Liver (tissue), 9 donors: ENCODE data around the gene SH3BP5. TPM values are rescaled to one million over a fixed set of nuclear protein-coding genes. Genes with fewer than 3 reads are reported as not detected.

Experiments
- DNase-seq: peaks from one replicate; pipeline ENCODE4 v3.0.0-alpha.2; 2017; ENCODE audit warnings: low spot score
- H3K27ac ChIP-seq, 2 donors: one replicate each; pipeline ENCODE4 v1.7.0; 2013; ENCODE audit warnings: inconsistent platforms in 2 of 2, low read length in 2 of 2, control low read depth in 1 of 2, low read depth in 1 of 2, mild to moderate bottlenecking in 1 of 2
- H3K27me3 ChIP-seq, 4 donors: one replicate each; pipeline versions ENCODE4 v1.6.1 to v1.7.0; 2013; ENCODE audit warnings: low read length in 3 of 4, inconsistent platforms in 1 of 4, mild to moderate bottlenecking in 1 of 4, moderate library complexity in 1 of 4; ENCODE audit not compliant: control insufficient read depth in 4 of 4, insufficient read depth in 4 of 4
- H3K36me3 ChIP-seq, 4 donors: one replicate each; pipeline versions ENCODE4 v1.6.1 to v1.7.0; 2013; ENCODE audit warnings: low read length in 3 of 4, mild to moderate bottlenecking in 3 of 4, low read depth in 1 of 4, moderate library complexity in 1 of 4; ENCODE audit not compliant: control insufficient read depth in 4 of 4, insufficient read depth in 3 of 4
- H3K4me1 ChIP-seq, 4 donors: one replicate each; pipeline versions ENCODE4 v1.6.1 to v1.7.0; 2013; ENCODE audit warnings: low read length in 3 of 4, mild to moderate bottlenecking in 3 of 4, moderate library complexity in 1 of 4; ENCODE audit not compliant: control insufficient read depth in 4 of 4, insufficient read depth in 4 of 4
- H3K4me3 ChIP-seq, 3 donors: one replicate each; pipeline versions ENCODE4 v1.6.1 to v1.7.0; 2013; ENCODE audit warnings: low read length in 3 of 3, control low read depth in 1 of 3, low read depth in 1 of 3, mild to moderate bottlenecking in 1 of 3
- H3K9ac ChIP-seq, 2 donors: one replicate each; pipeline ENCODE4 v1.7.0; 2013; ENCODE audit warnings: low read length in 2 of 2, mild to moderate bottlenecking in 2 of 2, moderate library complexity in 2 of 2, control low read depth in 1 of 2, low read depth in 1 of 2
- H3K9me3 ChIP-seq, 4 donors: one replicate each; pipeline versions ENCODE4 v1.6.1 to v1.7.0; 2013; ENCODE audit warnings: low read length in 3 of 4; ENCODE audit not compliant: control insufficient read depth in 4 of 4
- EGR1 ChIP-seq, 2 donors: IDR thresholded peaks; 2 replicates each; pipeline ENCODE4 v1.6.1; 2016 to 2018; ENCODE audit warnings: antibody characterized with exemption in 2 of 2, low read depth in 2 of 2
- FOXA1 ChIP-seq: IDR thresholded peaks from 2 replicates; pipeline ENCODE4 v1.6.1; 2016; ENCODE audit warnings: antibody characterized with exemption
- FOXA2 ChIP-seq: IDR thresholded peaks from 2 replicates; pipeline ENCODE4 v1.6.1; 2016; ENCODE audit warnings: antibody characterized with exemption
- HNF4A ChIP-seq, 2 donors: conservative IDR thresholded peaks; 2 replicates each; pipeline ENCODE4 v1.6.1; 2016; ENCODE audit warnings: antibody characterized with exemption in 2 of 2, mild to moderate bottlenecking in 2 of 2
- HNF4G ChIP-seq: IDR thresholded peaks from 2 replicates; pipeline ENCODE4 v1.6.1; 2016; ENCODE audit warnings: antibody characterized with exemption
- JUND ChIP-seq, 2 donors: IDR thresholded peaks; 2 replicates each; pipeline ENCODE4 v1.6.1; 2016; ENCODE audit warnings: antibody characterized with exemption in 2 of 2
- NR2F2 ChIP-seq: IDR thresholded peaks from 2 replicates; pipeline ENCODE4 v1.6.1; 2016; ENCODE audit warnings: antibody characterized with exemption
- RAD21 ChIP-seq, 2 donors: IDR thresholded peaks; 2 replicates each; pipeline ENCODE4 v1.6.1; 2016; ENCODE audit warnings: antibody characterized with exemption in 2 of 2, mild to moderate bottlenecking in 2 of 2
- RXRA ChIP-seq, 2 donors: IDR thresholded peaks; 2 replicates each; pipeline ENCODE4 v1.6.1; 2017 to 2018; ENCODE audit warnings: antibody characterized with exemption in 2 of 2, mild to moderate bottlenecking in 1 of 2
- SP1 ChIP-seq: IDR thresholded peaks from 2 replicates; pipeline ENCODE4 v1.6.1; 2018; ENCODE audit warnings: antibody characterized with exemption, mild to moderate bottlenecking
- TAF1 ChIP-seq: conservative IDR thresholded peaks from 2 replicates; pipeline ENCODE4 v1.6.1; 2016; ENCODE audit warnings: antibody characterized with exemption, mild to moderate bottlenecking
- YY1 ChIP-seq: IDR thresholded peaks from 2 replicates; pipeline ENCODE4 v1.6.1; 2016; ENCODE audit warnings: antibody characterized with exemption, mild to moderate bottlenecking
- WGBS: extraction: QIAGEN DNeasy Blood & Tissue Kit; methylation state at CpG from one replicate; pipeline ENCODE4 v1.1.7; 2013; 5-methylcytosine and 5-hydroxymethylcytosine counted together
- polyA plus RNA-seq, 2 donors: library from polyadenylated mRNA; stranded (reverse) in 1 of 2; unstranded in 1 of 2; fragments of 200-250 nt in 1 of 2; fragments of >200 nt in 1 of 2; fragmentation: Nextera tagmentation in 1 of 2; extraction: Ambion mirVana in 1 of 2; gene quantifications; one replicate each; pipeline versions ENCODE4 v1.2.1 to v1.2.3, GENCODE V29; 2013 to 2015
- total RNA-seq, 2 donors: library from RNA; depleted of rRNA; stranded (reverse); fragments of >200 nt; gene quantifications; one replicate each; pipeline ENCODE4 v1.2.3, GENCODE V29; 2014
- TF ChIP-seq, protein P1 (sequence below): fragments of 150-350 bp; IDR thresholded peaks from 2 replicates; pipeline ENCODE4 v1.5.1; 2017; ENCODE audit warnings: improper control_type of control experiment, low read depth, low read length; ENCODE audit not compliant: missing input control
- TF ChIP-seq, protein P2 (sequence below): IDR thresholded peaks from 2 replicates; pipeline ENCODE4 v1.6.1; 2016; ENCODE audit warnings: antibody characterized with exemption
- TF ChIP-seq, protein P3 (sequence below): IDR thresholded peaks from 2 replicates; pipeline ENCODE4 v1.6.1; 2016; ENCODE audit warnings: antibody characterized with exemption
- donor health status: healthy.
- donor health status: healthy.
- donor health status: healthy.
- donor health status: healthy.
- donor health status: healthy.

SH3BP5 gene
- total and polyA plus RNA-seq, 4 donors, result 3.5 to 17.9 (median 11.8) TPM

GRCh38 chr3:15312550-15312949, 19.8 kb downstream of the SH3BP5 start:
- Histone ChIP-seq H3K36me3 (no peaks in the 10 kb centered on the region), H3K4me1 (peaks cover 0 to 7% (median 5%) of the 10 kb centered on the region in 4 donors), H3K4me3 (no peak overlapping the region), H3K27me3 (no peaks in the 10 kb centered on the region), H3K9ac (no peak overlapping the region), H3K9me3 (no peaks in the 10 kb centered on the region), H3K27ac (no peak overlapping the region)
- 42% methylated on average over 2 of the region's 2 CpGs for WGBS
- DNase-seq, result no peak
- TF ChIP-seq, protein P1, sequence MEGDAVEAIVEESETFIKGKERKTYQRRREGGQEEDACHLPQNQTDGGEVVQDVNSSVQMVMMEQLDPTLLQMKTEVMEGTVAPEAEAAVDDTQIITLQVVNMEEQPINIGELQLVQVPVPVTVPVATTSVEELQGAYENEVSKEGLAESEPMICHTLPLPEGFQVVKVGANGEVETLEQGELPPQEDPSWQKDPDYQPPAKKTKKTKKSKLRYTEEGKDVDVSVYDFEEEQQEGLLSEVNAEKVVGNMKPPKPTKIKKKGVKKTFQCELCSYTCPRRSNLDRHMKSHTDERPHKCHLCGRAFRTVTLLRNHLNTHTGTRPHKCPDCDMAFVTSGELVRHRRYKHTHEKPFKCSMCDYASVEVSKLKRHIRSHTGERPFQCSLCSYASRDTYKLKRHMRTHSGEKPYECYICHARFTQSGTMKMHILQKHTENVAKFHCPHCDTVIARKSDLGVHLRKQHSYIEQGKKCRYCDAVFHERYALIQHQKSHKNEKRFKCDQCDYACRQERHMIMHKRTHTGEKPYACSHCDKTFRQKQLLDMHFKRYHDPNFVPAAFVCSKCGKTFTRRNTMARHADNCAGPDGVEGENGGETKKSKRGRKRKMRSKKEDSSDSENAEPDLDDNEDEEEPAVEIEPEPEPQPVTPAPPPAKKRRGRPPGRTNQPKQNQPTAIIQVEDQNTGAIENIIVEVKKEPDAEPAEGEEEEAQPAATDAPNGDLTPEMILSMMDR, result no peak
- TF ChIP-seq RAD21 (IDR thresholded peaks at IDR 0.05) (no peak), FOXA2 (no peak), YY1 (no peak), NR2F2 (no peak), SP1 (no peak), FOXA1 (no peak), EGR1 (IDR thresholded peaks at IDR 0.05; ENCODE audit: low read depth in 2 of 2) (no peak), HNF4A (conservative IDR thresholded peaks at IDR 0.05) (no peak), HNF4G (no peak), JUND (IDR thresholded peaks at IDR 0.05) (no peak)
- TF ChIP-seq, protein P2, sequence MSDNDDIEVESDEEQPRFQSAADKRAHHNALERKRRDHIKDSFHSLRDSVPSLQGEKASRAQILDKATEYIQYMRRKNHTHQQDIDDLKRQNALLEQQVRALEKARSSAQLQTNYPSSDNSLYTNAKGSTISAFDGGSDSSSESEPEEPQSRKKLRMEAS, result no peak
- TF ChIP-seq, protein P3, sequence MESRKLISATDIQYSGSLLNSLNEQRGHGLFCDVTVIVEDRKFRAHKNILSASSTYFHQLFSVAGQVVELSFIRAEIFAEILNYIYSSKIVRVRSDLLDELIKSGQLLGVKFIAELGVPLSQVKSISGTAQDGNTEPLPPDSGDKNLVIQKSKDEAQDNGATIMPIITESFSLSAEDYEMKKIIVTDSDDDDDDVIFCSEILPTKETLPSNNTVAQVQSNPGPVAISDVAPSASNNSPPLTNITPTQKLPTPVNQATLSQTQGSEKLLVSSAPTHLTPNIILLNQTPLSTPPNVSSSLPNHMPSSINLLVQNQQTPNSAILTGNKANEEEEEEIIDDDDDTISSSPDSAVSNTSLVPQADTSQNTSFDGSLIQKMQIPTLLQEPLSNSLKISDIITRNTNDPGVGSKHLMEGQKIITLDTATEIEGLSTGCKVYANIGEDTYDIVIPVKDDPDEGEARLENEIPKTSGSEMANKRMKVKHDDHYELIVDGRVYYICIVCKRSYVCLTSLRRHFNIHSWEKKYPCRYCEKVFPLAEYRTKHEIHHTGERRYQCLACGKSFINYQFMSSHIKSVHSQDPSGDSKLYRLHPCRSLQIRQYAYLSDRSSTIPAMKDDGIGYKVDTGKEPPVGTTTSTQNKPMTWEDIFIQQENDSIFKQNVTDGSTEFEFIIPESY, result no peak

DNA sequence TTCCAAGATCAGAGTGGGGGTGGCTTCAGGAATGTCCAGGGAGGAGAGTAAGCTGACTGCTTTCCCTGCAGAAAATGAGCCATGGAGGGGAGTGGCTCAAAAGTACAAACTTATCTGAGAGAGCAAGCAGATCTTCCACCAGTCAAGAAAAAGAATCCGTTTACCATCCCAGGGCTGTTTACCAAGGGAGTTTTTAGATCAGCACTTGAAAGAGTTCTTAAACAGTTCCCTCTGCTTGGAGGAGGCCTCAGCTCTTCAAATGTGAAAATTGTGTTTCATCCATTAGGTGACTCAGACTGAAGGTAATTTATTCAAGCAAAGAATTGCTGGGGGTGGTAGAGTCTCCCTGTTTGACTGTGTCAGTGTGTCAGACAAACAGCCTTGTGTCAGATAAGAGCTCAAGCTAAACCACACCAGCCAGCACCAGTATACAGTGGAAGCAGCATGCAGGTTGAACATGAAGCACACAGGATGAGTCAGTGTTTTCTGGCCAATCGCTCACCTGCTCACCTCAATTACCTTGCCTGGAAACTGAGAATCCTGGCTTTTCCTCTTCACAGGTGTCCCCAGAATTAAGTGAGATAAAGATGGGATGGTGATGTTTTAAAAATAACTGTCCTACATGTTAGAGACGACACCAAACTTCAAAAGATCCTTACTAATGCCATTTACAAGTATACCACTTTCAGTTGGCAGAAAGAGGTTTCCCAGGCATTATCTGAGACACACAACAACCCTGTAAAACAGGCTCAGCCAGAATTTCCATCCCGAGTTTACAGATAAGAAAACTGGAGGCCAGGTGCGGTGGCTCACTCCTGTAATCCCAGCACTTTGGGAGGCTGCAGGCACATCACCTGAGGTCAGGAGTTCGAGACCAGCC, 21.7 kb downstream of the SH3BP5 start:
- DNase-seq, result no peak
- Histone ChIP-seq H3K4me1 (no peaks in the 10 kb centered on the region), H3K27ac (no peak overlapping the region), H3K9me3 (no peaks in the 10 kb centered on the region), H3K36me3 (no peaks in the 10 kb centered on the region), H3K9ac (no peak overlapping the region), H3K27me3 (no peaks in the 10 kb centered on the region), H3K4me3 (no peak overlapping the region)
- WGBS, result 81% methylated on average over 6 of the region's 6 CpGs
- TF ChIP-seq RXRA (IDR thresholded peaks at IDR 0.05), result no peak
- TF ChIP-seq HNF4G, result no peak
- no peak for TF ChIP-seq JUND (IDR thresholded peaks at IDR 0.05)
- TF ChIP-seq, protein P1, result no peak
- TF ChIP-seq RAD21 (IDR thresholded peaks at IDR 0.05), result no peak
- TF ChIP-seq, protein P2, result no peak
- no peak for TF ChIP-seq NR2F2
- TF ChIP-seq TAF1, result no peak
- TF ChIP-seq FOXA2, result no peak
- no peak for TF ChIP-seq YY1
- no peak for TF ChIP-seq EGR1 (IDR thresholded peaks at IDR 0.05; ENCODE audit: low read depth in 2 of 2)
